K562 (cell line): ENCODE data around the gene MBOAT7. TPM values are rescaled to one million over a fixed set of nuclear protein-coding genes. Genes with fewer than 3 reads are reported as not detected.
A peak's percentile ranks its signal among the peaks of the same experiment; 100 is the strongest.

Source experiments
- CHD7 ChIP-seq: fragments of 200-600 bp; sonication (generic); IDR thresholded peaks from one replicate; pipeline ENCODE4 v1.6.1; 2012; ENCODE audit warnings: mild to moderate bottlenecking, low read depth, low read length, inconsistent platforms
- CREB3L1 ChIP-seq: fragments of 450-650 bp; IDR thresholded peaks from 2 replicates; pipeline ENCODE4 v1.6.1; 2014; ENCODE audit warnings: low read depth, mild to moderate bottlenecking, moderate library complexity, borderline replicate concordance
- DPF2 ChIP-seq: fragments of 450-650 bp; IDR thresholded peaks from 2 replicates; pipeline ENCODE4 v1.6.1; 2016
- GTF2F1 ChIP-seq: IDR thresholded peaks from 2 replicates; pipeline ENCODE4 v1.6.1; 2011; ENCODE audit warnings: low read depth, low read length, improper control_type of control experiment
- HNRNPH1 ChIP-seq: fragments of 200-400 bp; formaldehyde crosslinking; optimal IDR thresholded peaks from 2 replicates; pipeline ENCODE3; 2017; ENCODE audit warnings: low read depth, mild to moderate bottlenecking, low read length, moderate library complexity
- MBD2 ChIP-seq: sonication (generic); IDR thresholded peaks from 2 replicates; pipeline ENCODE4 v1.6.1; 2016; ENCODE audit warnings: low read depth, borderline replicate concordance
- TEAD4 ChIP-seq, 2 experiments: sonication (generic) in 1 of 2; formaldehyde crosslinking in 1 of 2; IDR thresholded peaks; 2 replicates each; pipeline versions ENCODE4 v1.6.1 to v1.8.0; 2012 to 2022; ENCODE audit warnings: borderline replicate concordance in 1 of 2, inconsistent platforms in 1 of 2, low read length in 1 of 2, mild to moderate bottlenecking in 1 of 2, missing genetic modification reagents in 1 of 2
- YY1 ChIP-seq, 3 experiments: IDR thresholded peaks; 2 replicates each; pipeline ENCODE4 v1.6.1; 2011; ENCODE audit warnings: low read length in 2 of 3, mild to moderate bottlenecking in 2 of 3, moderate library complexity in 2 of 3, borderline replicate concordance in 1 of 3, control low read depth in 1 of 3, low read depth in 1 of 3; ENCODE audit not compliant: insufficient read depth in 3 of 3, insufficient replicate concordance in 2 of 3, control insufficient read depth in 1 of 3, insufficient read length in 1 of 3; ENCODE audit errors: extremely low read depth in 1 of 3
- ZBTB34 ChIP-seq: fragments of 250-450 bp; sonication (Bioruptor Pico); IDR thresholded peaks from 2 replicates; pipeline ENCODE4 v1.8.0; 2021; ENCODE audit warnings: mild to moderate bottlenecking, moderate library complexity
- ZNF408 ChIP-seq: fragments of 250-450 bp; sonication (Bioruptor Pico); IDR thresholded peaks from 2 replicates; pipeline ENCODE4 v1.4.0; 2020; ENCODE audit warnings: low read depth, mild to moderate bottlenecking, moderate library complexity
- ZNF589 ChIP-seq: fragments of 200-800 bp; sonication (Bioruptor generic); IDR thresholded peaks from 2 replicates; pipeline ENCODE4 v1.6.1; 2016; ENCODE audit warnings: low read depth, missing genetic modification characterization, missing compliant biosample characterization
- polyA plus RNA-seq, 8 experiments: library from polyadenylated mRNA; depleted of rRNA in 4 of 8; stranded (reverse) in 5 of 8; unstranded in 3 of 8; fragments of >200 nt; fragmentation: Nextera tagmentation in 2 of 8; fragmentation: Illumina TruSeq in 1 of 8; extraction: Ambion mirVana in 2 of 8; extraction: Trizol in 1 of 8; gene quantifications; 2 replicates each; pipeline versions ENCODE4 v1.2.1 to v1.2.3, GENCODE V29; 2011 to 2014; ENCODE audit warnings: inconsistent platforms in 1 of 8, missing spikeins in 1 of 8
- total RNA-seq, 7 experiments: library from RNA; depleted of rRNA in 6 of 7; stranded (reverse); fragments of >200 nt in 6 of 7; fragmentation: Illumina TruSeq in 2 of 7; extraction: Trizol in 2 of 7; gene quantifications; 2 replicates each; pipeline versions ENCODE4 v1.2.1 to v1.2.3, GENCODE V29; 2011 to 2021; ENCODE audit warnings: low replicate concordance in 1 of 7

MBOAT7 gene
- total and polyA plus RNA-seq, 9 of the 15 experiments (the other 6 are each of a cell fraction or from before 2014, with no cell fraction given), result 1.4 to 153 (median 56.1) TPM

- TF ChIP-seq GTF2F1 (no peak), HNRNPH1 (no peak), MBD2 (peak; percentile 33; the same call in 1 of the 2 replicates), CREB3L1 (peak; percentile 96), CHD7 (no peak), ZNF408 (CRISPR knock-in tag) (no peak), ZBTB34 (CRISPR knock-in tag) (no peak), ZNF589 (CRISPR knock-in tag) (0 out of 2 replicates have a peak, but pooled peaks have one; percentile 19), YY1 (IDR thresholded peaks at IDR 0.05; ENCODE audit: borderline replicate concordance in 1 of 3, control insufficient read depth in 1 of 3, extremely low read depth in 1 of 3, insufficient read depth in 3 of 3, insufficient read length in 1 of 3, insufficient replicate concordance in 2 of 3, low read depth in 1 of 3, low read length in 2 of 3) (peak in 1 of 3 experiments; percentile 70), DPF2 (peak; percentile 92), TEAD4 (IDR thresholded peaks at IDR 0.05; ENCODE audit: low read length) (peak; percentile 59; the same call in 1 of the 2 replicates), TEAD4 (CRISPR knock-in tag; IDR thresholded peaks at IDR 0.05; ENCODE audit: borderline replicate concordance) (no peak)
Measured at GRCh38 chr19:54188215-54188871, 1.0 kb downstream of the MBOAT7 start (continued).
